SJCRH30 (cell line): Measurements from ENCODE around the gene MAP1LC3B. TPM values are rescaled to one million over a fixed set of nuclear protein-coding genes. Genes with fewer than 3 reads are reported as not detected.
A peak's percentile ranks its signal among the peaks of the same experiment; 100 is the strongest.

ENCODE experiments used
- DNase-seq, 2 experiments: peaks; one replicate each; pipeline ENCODE4 v3.0.0-alpha.2; 2015 to 2020
- H3K27ac ChIP-seq: fragments of 250-450 bp; sonication (Bioruptor Pico); 2 replicates; pipeline ENCODE4 v1.5.1; 2020; ENCODE audit warnings: mild to moderate bottlenecking, moderate library complexity
- H3K27me3 ChIP-seq: fragments of 250-450 bp; sonication (Bioruptor Pico); 2 replicates; pipeline ENCODE4 v1.5.1; 2020; ENCODE audit warnings: mild to moderate bottlenecking, moderate library complexity
- H3K36me3 ChIP-seq: fragments of 250-450 bp; sonication (Bioruptor Pico); 2 replicates; pipeline ENCODE4 v1.5.1; 2020; ENCODE audit warnings: mild to moderate bottlenecking, moderate library complexity
- H3K4me1 ChIP-seq: fragments of 250-450 bp; sonication (Bioruptor Pico); 2 replicates; pipeline ENCODE4 v1.5.1; 2020; ENCODE audit warnings: mild to moderate bottlenecking, moderate library complexity
- H3K4me3 ChIP-seq: fragments of 250-450 bp; sonication (Bioruptor Pico); 2 replicates; pipeline ENCODE4 v1.5.1; 2020; ENCODE audit warnings: mild to moderate bottlenecking, moderate library complexity
- H3K9me3 ChIP-seq: fragments of 250-450 bp; sonication (Bioruptor Pico); replicated peaks from 2 replicates; pipeline ENCODE4 v1.5.1; 2020; ENCODE audit warnings: mild to moderate bottlenecking, moderate library complexity
- total RNA-seq: library from RNA; depleted of rRNA; stranded (reverse); fragments of >200 nt; shearing (Covaris generic); gene quantifications from 2 replicates; pipeline ENCODE4 v1.2.3, GENCODE V29; 2014; rRNA removed

MAP1LC3B gene
- total RNA-seq = 12.1 and 12.9 TPM in 2 replicates

DNA sequence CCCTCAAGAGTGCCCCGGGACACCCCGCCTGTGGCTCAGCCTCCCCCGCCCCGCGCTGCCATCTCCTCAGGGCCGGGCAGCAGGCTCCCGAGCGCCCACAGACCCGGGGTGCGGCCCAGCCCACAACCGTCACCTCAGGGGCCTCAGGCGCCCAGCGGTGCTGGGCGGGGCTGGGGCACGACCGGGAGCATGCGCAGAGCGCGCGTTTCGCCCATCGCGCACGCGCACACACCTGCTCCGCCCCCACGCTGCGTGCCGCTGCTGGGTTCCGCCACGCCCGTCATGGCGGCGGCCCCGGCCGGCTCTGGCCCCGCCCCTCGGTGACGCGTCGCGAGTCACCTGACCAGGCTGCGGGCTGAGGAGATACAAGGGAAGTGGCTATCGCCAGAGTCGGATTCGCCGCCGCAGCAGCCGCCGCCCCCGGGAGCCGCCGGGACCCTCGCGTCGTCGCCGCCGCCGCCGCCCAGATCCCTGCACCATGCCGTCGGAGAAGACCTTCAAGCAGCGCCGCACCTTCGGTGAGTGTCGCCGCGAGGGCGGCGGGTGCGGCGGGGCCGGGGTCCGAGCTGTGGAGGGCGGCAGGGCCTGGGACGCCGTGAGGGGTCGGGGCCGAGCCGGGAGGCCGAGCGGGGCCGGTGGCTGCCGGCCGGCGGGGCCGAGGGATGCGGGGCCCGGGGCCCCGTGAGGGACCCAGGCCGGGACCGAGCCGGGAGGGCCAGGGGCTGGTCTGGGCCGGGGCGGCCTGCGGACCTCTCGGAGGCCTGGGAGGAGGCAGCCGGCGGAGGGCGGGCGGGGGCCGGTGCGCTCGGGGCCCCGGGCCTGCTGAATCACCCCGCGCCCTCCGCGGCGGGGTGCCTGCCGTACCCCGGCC is at the start of gene MAP1LC3B:
Gene MAP1LC3B (plus strand): TSS at position 387 of the 871 bp plus-strand sequence. CDS start 92 bp downstream, at position 479.
- H3K9me3 ChIP-seq = no peaks in the 10 kb centered on the region
- H3K4me3 ChIP-seq = peak within 1 kb of the TSS; percentile 75
- H3K4me1 ChIP-seq = peaks cover 2% of the 10 kb centered on the region
- peak within 1 kb of the TSS; percentile 63 for H3K27ac ChIP-seq
- H3K36me3 ChIP-seq = no peaks in the 10 kb centered on the region
- DNase-seq = peak; percentile 89 to 90
- no peaks in the 10 kb centered on the region for H3K27me3 ChIP-seq

DNA sequence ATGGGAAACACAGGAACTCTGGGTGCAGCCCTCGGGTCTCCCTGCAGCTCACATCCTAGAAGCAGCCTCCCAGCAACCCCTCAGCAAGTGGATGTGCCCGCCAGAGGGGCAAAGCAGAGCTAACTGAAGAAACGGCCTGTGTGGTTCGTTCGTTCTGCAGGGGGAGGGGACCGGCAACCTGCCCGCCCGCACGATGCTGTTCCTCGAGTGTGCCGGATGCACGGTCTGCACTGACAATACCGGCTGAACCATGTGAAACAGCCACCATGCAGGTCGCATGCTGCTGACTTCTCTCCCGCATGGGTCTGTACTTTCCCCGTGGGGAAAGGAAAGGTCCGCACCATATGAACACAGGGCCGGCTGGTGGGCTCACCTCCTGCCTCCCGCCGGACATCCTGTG is 49.6 kb upstream of the MAP1LC3B start:
- Histone ChIP-seq H3K36me3 (peaks cover 5% of the 10 kb centered on the region; the same call in 1 of the 2 replicates), H3K4me3 (no peak overlapping the region), H3K27me3 (no peaks in the 10 kb centered on the region), H3K4me1 (no peaks in the 10 kb centered on the region; the same call in 1 of the 2 replicates), H3K27ac (no peak overlapping the region), H3K9me3 (no peaks in the 10 kb centered on the region)
- DNase-seq = no peak

- H3K27me3 ChIP-seq = no peaks in the 10 kb centered on the region
- no peaks in the 10 kb centered on the region for H3K4me1 ChIP-seq
- no peak for DNase-seq
- H3K27ac ChIP-seq = no peak overlapping the region
- no peaks in the 10 kb centered on the region for H3K9me3 ChIP-seq
- H3K36me3 ChIP-seq = peaks cover 5% of the 10 kb centered on the region; the same call in 1 of the 2 replicates
- H3K4me3 ChIP-seq = no peak overlapping the region
Observed at GRCh38 chr16:87342978-87343752, 49.0 kb upstream of the MAP1LC3B start.

- Histone ChIP-seq H3K27ac (no peak overlapping the region), H3K27me3 (no peaks in the 10 kb centered on the region), H3K4me1 (no peaks in the 10 kb centered on the region), H3K36me3 (peaks cover 5% of the 10 kb centered on the region; the same call in 1 of the 2 replicates), H3K9me3 (no peaks in the 10 kb centered on the region), H3K4me3 (no peak overlapping the region)
- no peak for DNase-seq
Observed at GRCh38 chr16:87343753-87344050, 48.4 kb upstream of the MAP1LC3B start.

DNA sequence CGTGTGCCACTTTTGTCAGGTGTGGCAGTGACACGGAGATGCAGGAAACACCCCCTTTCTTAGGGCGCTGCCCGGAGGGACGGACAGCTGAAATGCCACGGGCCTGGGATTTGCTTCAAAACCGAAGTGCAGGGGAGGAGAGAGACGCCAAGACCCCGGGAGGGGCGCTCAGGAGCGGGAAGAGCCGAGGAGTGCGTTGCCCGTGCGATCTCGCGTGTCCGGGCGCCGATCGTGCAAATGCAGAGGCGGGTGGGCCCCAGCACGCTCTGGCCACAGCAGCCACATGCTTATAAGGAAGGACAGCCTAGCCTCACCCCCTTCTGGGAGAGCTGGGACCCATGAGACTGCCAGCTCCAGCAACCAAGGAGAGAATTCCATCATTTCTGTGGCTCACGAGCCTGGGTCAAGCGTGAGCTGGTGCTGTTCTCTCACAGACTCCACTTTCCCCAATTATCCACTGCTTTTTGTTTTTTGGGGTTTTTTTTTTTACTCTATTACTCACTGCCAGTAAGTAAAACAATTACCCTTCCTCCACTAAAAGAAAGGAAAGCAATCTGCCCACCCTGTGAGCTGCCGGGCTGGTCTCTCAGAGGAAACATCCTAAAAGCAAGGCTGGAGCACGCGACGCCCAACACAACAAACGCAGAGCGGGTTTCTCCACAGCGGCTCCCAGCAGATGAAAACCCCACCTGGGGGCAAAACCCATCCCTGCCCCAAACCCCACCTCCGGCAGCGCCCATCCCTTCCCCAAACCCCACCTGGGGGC is 47.8 kb upstream of the MAP1LC3B start:
- no peak for DNase-seq
- H3K9me3 ChIP-seq = no peaks in the 10 kb centered on the region
- H3K27me3 ChIP-seq = no peaks in the 10 kb centered on the region
- no peak overlapping the region for H3K27ac ChIP-seq
- no peak overlapping the region for H3K4me3 ChIP-seq
- H3K4me1 ChIP-seq = no peaks in the 10 kb centered on the region
- H3K36me3 ChIP-seq = peaks cover 5% of the 10 kb centered on the region; the same call in 1 of the 2 replicates

GRCh38 chr16:87344931-87345631 is 47.1 kb upstream of the MAP1LC3B start:
- Histone ChIP-seq H3K36me3 (peaks cover 5% of the 10 kb centered on the region; the same call in 1 of the 2 replicates), H3K9me3 (no peaks in the 10 kb centered on the region), H3K27me3 (no peaks in the 10 kb centered on the region), H3K4me1 (no peaks in the 10 kb centered on the region), H3K27ac (no peak overlapping the region), H3K4me3 (no peak overlapping the region)
- no peak for DNase-seq

DNA sequence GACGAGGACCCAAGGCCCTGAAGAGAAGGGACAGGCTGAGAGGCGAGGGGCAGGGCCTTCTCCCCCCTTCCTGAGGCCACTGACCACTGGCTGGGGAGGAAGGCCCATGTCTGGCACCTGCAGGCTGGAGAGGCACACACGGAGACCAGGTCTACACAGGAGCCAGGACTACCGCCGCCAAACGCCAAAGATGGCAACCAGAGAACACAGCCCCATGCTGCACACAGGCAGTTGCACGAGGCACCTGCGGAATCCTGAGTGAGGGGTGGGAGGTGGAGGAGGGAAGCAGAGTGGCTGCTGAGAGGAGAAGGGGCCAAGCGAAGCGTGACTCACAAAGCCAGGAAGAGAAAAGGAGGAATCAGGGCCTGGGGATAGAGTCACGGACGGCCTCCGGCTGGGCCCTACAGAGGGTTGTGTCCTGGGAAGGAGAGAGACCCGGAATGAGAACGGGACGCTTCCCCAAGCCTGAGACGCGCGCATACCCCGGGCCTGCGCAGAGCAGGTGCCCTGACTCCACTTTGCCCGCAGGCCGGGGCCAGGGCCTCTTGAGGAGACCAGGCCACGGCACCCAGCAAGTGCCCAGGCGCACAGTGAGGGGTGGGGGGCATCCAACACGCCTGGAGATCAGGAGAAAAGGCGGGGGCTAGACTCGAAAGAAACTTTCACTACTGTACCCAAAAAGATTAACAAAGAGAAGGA is 46.3 kb upstream of the MAP1LC3B start:
- Histone ChIP-seq H3K27ac (no peak overlapping the region), H3K4me3 (no peak overlapping the region), H3K27me3 (no peaks in the 10 kb centered on the region), H3K4me1 (no peaks in the 10 kb centered on the region), H3K36me3 (peaks cover 5% of the 10 kb centered on the region; the same call in 1 of the 2 replicates), H3K9me3 (no peaks in the 10 kb centered on the region)
- no peak for DNase-seq

DNA sequence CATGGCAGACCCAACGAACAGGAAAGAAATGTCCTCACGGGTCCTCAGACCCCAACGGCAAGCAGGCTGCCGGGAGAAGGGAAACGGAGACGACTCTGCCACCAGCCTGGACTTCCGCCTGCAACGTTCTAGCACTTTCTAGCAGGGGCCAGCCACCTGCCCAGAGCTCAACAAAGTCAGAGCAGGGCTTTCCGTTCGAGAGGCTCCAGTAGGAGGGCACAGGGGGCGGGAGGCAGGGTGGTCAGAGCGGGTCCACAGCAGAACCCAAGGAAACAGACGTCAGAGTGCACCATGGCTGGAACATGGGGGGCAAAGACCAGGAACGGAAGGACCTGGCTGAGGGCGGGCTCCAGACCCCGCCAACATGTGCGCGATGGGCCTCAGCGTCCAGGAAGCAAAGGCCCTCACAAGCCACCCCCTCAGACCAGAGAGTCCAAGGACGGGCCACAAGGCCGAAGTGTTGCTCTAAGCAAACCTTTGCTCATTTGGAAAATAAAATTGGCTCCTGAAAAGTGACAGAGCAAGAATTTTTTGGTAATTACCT is 45.5 kb upstream of the MAP1LC3B start:
- H3K27me3 ChIP-seq = no peaks in the 10 kb centered on the region
- H3K9me3 ChIP-seq = no peaks in the 10 kb centered on the region
- no peak for DNase-seq
- no peaks in the 10 kb centered on the region for H3K4me1 ChIP-seq
- H3K4me3 ChIP-seq = no peak overlapping the region
- peaks cover 5% of the 10 kb centered on the region; the same call in 1 of the 2 replicates for H3K36me3 ChIP-seq
- no peak overlapping the region for H3K27ac ChIP-seq

- Histone ChIP-seq H3K4me1 (0 out of 2 replicates have a peak, but pooled peaks cover 2% of the 10 kb centered on the region), H3K27ac (no peak overlapping the region), H3K4me3 (no peak overlapping the region), H3K36me3 (no peaks in the 10 kb centered on the region), H3K27me3 (no peaks in the 10 kb centered on the region), H3K9me3 (no peaks in the 10 kb centered on the region)
- no peak for DNase-seq
Observed at GRCh38 chr16:87347932-87348615, 44.1 kb upstream of the MAP1LC3B start.

GRCh38 chr16:87348616-87349157 is 43.4 kb upstream of the MAP1LC3B start:
- no peaks in the 10 kb centered on the region for H3K36me3 ChIP-seq
- H3K4me1 ChIP-seq = 0 out of 2 replicates have a peak, but pooled peaks cover 2% of the 10 kb centered on the region
- H3K9me3 ChIP-seq = no peaks in the 10 kb centered on the region
- H3K27ac ChIP-seq = no peak overlapping the region
- no peak for DNase-seq
- H3K27me3 ChIP-seq = no peaks in the 10 kb centered on the region
- H3K4me3 ChIP-seq = no peak overlapping the region

GRCh38 chr16:87350031-87350430 is 42.1 kb upstream of the MAP1LC3B start:
- no peaks in the 10 kb centered on the region for H3K9me3 ChIP-seq
- no peaks in the 10 kb centered on the region for H3K27me3 ChIP-seq
- H3K36me3 ChIP-seq = no peaks in the 10 kb centered on the region
- 0 out of 2 replicates have a peak, but pooled peaks cover 2% of the 10 kb centered on the region for H3K4me1 ChIP-seq
- no peak for DNase-seq
- no peak overlapping the region for H3K27ac ChIP-seq
- no peak overlapping the region for H3K4me3 ChIP-seq

DNA sequence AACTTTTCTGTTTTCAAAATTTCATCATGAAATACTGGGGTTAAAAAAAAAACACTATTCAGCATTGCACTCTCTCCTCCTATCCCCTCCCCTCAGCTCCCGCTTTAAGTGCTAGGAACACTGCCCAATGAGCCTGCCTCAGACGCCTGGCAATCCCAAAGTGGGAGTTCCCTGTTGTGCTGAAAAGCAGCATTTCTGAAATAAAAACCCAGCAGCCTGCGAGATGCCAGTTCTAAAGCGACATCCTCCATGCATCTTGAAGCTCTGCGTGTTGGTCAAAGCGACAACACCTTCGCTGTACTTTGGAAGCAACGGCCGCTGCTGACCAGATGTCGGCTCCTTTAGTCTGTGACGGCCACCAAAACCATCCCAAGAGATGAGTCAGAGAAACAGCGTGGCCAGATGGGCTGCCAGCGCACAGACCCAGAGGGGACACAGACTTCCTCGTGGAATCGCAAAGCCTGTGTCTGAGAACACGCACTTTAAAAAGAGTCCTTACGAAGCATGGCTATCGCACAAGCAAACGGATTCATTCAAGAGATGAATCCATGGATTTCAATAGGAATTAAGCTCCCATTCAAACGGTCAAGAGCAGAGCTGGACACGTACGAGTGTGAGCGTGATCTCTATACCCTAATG is 41.3 kb upstream of the MAP1LC3B start:
- Histone ChIP-seq H3K36me3 (no peaks in the 10 kb centered on the region), H3K9me3 (no peaks in the 10 kb centered on the region), H3K27me3 (no peaks in the 10 kb centered on the region), H3K4me3 (no peak overlapping the region), H3K4me1 (0 out of 2 replicates have a peak, but pooled peaks cover 2% of the 10 kb centered on the region), H3K27ac (no peak overlapping the region)
- no peak for DNase-seq
